GM18867 (cell line): ENCODE data around the gene WHRN.

ENCODE experiments used
- ATAC-seq: cut with Tn5 transposase; IDR thresholded peaks from one replicate; pipeline ENCODE4 v1.9.1; 2021; ENCODE audit warnings: mild to moderate bottlenecking, moderate library complexity; ENCODE audit not compliant: unreplicated experiment

WHRN gene

DNA sequence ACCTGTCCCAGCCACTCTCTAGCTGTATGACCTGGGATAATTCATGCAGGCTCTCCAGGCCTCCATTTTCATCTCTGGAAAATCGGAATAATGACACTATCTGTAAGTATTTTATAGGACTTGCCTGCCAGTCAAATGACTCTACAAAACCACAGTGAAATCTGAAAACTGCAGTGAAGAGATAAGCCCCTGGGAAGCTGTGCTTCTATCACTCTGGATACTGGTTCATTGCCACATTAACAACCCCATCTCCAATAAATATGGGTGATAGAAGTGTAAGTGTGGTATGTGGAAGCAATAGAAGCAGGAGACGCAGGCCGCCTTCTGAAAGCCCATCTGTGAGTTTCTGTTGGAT lies 31.8 kb downstream of the WHRN start:
- ATAC-seq: no peak

DNA sequence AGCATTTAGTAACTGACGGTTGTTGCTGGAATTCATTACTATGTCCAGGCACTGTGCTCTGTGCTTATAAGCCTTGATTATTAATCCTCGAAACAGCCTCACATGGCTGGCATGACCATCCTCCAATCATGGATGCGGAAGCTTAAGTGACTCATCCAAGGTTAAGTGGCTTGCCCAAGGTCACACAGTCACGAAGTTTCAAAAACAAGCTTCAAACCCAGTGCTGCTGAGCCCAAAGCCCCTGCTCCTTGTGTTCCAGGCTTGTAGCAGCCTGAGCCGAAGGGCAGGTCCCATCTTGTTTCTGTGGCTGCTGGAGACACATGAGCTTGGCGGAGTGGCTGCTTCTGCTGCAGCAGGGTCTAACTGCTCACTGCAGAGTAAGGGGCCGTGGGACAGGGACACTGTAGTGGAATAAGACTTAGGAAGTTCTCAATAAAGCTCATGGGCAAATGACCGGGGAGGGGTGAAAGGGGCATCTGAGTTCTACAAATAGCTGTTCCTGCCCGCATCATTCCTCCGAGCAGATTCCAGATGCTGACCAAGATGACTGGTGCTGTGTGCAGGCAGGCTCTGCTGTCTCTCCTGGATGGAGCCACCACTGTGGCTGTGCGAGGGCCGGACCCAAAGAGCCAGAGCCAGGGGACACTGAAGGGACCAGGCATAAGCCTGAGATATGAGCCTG lies 32.4 kb downstream of the WHRN start:
- ATAC-seq: no peak

DNA sequence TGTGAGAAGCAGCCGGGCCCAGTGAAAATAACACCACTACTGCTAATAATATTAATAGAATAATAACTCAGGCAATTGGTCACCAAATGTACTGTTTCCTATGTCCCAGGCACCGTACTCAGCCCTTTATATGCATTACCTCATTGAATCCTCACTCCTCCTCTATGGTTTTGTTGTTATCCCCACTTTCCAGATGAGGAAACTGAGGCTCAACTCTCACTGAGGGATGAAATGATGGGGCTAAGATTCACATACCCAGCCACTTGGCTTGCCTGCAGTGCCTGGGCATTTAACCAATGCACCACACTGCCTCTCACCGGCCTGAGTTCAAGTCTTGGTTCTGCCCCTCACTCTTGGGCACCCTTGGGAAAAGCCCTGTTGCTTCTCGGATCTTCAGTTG lies 34.1 kb downstream of the WHRN start:
- ATAC-seq: no peak

DNA sequence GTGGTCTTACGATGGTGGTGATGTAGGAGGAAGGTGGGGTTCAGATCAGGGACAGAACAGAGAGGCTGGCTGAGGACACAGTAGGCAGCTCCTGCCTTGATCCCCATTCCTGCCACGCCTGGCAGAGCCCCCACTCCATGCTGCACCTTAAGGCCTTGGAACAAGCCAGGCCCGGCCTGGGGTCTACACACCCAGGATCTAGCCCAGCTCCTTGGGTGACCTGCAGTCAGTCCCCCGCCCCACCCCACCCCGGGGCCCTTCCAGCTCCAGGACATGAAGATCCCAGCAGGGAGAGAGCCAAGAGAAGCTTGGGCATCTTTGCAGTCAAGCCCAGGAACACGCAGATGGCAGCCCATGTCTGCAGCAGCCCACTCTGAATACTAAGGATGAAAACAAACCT lies 34.7 kb downstream of the WHRN start:
- no peak for ATAC-seq

DNA sequence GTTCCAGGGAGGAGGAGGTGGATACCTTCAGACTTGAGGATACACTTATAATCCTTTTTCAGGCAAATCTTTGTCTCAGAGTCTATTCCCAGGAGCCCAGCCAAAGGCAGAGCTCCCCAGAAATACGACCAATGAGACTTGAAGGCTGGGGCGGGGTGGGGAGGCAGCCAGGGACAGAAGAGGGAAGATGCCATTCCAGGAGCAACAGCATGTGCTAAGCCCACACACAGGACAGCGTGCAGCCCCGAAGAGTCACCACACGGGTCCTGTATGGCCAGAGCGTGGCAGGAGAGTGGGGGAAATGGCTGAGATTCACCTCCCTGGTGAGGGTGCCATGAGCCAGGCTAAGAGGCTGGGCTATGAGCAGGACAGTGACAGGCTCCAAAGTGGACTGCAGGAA lies 35.2 kb downstream of the WHRN start:
- ATAC-seq: no peak

DNA sequence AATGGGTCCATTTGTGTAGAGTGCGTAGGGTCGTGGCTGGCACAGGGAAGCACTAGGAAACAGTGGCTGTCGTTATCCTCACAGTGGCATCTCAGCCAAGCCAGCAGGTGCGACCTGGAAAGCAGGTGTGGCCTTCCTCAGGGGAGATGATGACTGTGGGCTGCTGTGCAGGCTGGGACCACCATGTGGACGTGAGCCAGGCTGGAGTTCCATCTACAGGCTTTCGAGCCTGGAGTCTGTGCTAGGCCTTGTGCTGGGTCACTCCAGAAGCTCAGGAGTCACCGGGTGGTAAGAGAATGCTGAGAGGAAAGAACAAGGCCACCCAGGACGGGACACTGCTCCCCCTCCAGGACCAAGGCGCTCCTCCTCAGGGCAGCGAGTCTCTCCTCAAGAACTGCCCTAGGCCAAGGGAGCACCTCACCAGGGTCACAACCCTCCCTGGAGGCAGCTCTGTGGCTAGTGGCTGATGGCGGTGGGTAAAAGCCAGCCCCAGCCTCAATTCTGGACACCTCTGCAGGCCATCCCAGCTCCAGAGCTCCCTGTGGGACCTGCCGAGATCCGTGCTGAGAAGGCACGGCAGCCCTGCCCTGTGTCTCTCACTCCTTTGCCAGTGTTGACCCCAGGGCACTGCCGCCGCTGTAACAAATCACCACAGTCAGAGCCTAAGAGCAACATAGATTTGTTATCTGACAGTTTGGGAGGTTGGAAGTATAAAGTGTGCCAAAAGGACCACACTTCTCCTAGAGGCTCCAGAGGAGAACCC lies 36.0 kb downstream of the WHRN start:
- no peak for ATAC-seq

DNA sequence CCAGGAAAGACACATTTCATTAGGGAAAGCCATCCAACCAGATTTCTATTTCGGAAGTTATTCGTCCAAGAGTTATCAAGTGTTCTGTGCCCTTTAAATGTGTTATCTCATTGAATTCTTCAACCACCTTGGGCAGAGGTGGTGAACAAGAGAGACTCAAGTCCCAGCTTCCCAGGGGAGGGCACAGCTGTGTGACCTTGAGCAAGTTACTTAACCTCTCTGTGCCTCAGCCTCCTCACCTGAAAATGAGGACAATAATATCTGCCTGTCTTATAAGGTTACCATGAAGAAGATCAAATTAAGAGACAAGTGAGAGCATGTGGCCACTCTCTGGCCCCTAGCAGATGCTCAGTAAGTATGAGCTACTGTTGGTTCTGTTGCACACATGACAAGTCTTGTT lies 37.4 kb downstream of the WHRN start:
- ATAC-seq: no peak

DNA sequence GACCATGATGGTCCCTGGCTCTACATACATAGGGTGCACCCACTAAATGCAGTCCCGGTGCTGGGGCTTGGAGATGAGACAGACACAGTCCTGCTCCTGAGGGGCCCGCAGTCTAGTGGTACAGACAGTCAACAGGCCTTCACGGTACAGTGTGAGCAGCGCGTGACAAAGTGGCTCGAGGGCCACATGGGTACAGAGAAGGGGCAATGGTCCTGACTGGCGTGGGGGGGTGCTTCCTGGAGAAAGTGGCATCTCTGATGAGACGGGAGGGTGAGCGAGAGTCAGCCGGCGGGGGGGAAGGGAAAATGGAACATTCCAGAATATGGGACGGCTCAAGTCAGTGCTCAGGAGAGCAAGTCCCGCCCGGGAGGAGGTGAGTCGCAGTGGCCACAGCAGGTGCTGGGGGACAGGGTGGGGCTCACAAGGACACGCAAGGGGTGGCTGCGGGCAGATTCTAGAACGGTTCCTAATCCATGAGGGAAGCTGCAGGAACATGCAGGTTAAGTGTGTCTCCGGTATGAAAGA lies 38.0 kb downstream of the WHRN start:
- ATAC-seq: no peak

DNA sequence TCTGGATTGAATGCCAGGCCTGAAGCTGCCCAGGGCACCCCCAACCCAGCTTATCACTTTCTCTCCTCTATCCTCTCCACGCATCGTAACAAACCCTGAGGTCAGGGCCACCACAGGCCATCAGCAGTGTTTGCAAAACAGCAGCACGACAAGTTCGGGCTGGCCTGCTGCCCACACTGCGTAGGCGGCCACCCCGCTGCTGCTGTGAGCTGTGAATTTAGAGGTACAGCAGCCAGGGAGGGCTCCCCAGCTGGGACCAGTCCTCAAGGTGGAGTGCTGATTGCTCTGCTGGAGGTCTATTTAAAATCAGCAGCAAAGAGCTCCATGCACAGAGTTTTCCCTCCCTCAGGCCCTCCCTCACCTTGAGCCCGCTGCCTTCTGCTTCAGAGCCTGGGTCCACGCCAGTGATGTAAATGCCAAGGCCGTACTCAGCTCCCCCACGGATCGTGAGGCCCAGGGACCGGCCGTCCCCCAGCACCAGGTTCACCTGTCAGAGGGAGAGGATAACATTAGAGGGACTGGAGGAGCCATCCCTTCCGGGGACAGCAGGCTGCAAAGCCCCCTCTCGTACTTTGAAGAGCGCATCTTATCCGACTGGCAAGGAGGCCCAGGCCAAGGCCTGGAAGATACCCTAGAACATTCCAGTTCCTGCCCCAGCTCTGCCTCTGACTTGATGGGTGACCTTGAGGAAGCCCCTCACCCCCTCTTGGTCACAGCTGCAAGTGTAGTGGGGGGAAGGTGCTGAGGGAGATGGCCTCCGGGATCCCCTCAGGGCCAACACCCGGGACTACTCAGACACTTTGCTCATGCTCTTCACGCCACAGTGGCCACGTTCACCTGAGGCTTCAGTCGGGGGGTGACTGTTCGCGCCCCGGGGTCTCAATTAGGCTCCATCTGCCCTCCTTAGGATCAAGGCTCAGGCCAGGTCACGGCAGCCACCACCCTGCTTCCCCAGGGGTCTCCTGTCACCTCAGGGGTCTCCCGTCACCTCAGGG lies 39.1 kb downstream of the WHRN start:
- no peak for ATAC-seq

DNA sequence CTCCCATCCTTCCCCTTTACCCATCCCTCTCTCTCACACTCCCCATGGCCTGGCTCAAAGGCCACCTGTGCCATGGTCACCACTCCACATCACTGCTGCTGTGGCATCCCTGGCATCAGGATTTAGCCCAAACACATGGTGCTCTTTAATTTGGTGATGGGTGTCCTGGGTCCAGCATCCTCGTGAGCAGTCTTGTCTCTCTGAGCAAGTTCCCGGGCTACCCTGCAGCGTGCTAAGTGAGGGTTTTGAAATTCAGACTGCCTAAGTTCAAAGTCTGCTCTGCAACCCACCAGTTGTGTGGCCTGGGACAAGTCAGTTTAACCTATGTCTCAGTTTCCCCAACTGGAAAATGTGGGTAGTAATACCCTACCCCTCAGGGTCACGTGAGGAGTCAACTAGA lies 39.9 kb downstream of the WHRN start:
- no peak for ATAC-seq

DNA sequence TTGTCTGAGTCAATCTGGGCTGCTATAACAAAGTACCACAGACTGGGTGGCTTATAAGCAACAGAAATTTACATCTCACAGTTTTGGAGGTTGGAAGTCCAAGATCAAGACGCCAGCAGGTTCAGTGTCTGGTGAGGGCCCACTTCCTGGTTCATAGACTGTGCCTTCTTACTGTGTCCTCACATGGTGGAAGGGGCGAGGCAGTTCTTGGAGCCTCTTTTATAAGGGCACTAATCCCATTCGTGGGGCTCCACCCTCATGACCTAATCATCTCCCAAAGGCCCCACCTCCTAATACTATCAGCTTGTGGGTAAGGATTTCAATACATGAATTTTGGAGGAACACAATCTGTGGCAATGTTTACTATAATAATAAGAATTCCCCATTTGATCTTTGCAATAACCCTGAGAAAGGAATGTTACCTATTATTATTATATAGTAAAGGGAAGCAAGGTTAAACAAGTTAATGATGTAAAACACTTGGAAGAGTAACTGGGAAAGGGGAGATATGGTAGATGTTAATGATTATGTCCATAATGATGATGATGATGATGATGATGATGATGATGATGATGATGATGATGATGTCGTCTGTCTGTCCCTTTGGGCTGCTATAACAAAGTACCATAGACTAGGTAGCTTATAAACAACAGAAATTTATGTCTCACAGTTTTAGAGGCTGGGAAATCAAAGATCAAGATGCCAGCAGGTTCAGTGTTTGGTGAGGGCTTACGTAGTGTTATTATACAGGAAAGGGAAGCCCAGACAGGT lies 40.8 kb downstream of the WHRN start:
- ATAC-seq: no peak

DNA sequence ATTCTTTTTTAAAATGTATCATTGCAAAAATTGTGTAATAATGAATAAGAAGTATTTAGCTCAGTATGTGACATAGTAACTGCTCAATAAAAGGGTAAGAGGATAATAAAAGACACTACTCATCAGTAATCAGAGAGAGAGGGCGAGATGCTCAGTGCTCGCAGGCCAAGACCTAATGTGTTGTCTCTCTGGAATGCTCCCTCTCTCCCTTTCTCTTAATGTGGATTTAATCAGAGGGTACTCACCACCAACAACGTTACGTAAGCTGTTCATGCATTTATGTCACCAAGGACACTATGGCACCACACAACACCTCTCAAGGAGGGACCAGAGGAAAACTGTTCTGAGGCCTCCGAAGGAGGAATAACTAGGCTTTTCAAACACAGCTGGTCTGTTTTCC lies 42.5 kb downstream of the WHRN start:
- no peak for ATAC-seq

DNA sequence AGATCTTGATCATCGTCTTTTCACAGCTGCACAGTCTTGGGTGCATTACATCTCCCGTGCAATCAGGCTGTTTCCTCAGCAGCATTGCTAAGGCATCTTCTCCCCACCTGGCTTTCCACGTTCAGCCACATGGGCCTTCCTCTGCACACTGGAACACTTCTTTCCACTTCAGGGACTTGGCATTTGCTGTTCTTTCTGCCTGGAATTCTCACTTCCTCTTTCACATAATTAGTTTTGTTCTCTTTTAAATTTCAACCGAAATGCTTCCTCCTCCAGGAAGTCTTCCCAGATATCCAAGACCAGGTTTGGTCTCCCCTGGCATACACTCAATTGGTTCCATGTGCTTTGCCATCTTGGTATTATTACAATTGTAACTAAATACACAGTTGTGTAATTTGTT lies 43.8 kb downstream of the WHRN start:
- ATAC-seq: no peak

DNA sequence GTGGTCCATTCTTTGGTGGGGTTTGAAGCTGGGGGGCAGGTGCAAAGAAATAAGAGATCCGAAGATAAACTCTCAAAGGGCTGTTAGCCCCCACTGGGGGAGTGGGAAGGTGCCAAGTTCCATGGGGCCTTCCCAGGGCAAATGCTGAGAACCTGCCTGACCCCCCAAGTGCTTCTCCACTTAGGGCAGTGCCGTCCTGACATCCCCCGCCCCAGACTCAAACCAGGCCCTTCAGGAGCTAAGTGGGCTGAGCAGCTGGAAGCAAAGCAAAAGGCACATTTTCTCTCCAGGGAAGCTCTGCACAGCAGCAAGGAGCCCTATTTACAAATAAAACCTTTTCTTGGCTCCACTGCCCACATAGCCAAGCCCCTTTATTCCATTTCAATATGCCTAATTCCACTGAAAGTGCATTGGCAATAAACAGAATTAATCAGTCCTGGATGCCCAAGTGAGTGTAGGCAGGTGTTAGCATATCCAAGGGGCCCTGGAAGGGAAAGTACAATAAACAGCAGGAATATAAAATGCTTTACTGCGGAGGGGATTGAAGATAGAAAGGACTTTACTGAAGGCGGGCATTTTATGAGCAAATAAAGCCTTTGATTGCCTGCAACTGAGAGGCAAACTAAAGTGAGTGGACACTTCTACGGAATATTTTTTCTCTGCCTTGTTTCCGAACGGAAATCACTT lies 44.6 kb downstream of the WHRN start:
- ATAC-seq: no peak

DNA sequence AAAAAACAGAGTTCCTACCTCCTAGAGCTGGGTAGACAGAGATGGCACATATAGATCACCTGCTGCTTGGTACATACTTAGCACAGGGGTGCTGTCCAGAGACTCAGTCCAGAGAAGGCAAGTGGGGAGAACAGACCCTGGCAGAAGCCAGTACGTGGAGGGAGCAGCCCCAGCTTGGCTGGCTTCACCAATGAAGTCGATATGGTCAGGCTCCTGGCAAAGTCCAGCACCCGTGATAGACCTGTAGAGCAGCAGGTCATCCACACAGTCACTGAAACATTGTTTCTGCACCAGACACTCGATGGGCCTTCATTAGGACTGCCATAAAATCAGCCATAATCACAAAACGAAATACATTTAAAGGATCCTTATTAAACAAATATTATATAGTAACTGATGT lies 45.8 kb downstream of the WHRN start:
- no peak for ATAC-seq

DNA sequence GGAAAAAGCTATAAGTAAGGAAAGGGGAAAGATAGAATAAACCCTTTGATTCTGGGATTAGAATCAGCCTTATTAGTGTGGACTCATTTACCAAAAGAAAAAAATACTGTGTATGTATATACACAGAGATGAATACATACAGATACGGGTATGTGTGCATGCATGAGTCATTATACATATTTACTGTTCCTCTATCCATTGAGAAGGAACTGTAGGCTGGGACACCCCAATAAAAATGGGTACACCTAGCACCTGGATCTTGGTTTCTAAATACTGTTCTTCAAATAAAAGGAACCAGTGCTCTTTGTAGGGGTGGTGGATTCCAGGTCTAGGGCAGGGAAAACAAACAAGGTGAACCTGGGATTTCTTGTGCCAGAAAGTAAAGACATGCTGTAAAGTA lies 48.3 kb downstream of the WHRN start:
- ATAC-seq: no peak

DNA sequence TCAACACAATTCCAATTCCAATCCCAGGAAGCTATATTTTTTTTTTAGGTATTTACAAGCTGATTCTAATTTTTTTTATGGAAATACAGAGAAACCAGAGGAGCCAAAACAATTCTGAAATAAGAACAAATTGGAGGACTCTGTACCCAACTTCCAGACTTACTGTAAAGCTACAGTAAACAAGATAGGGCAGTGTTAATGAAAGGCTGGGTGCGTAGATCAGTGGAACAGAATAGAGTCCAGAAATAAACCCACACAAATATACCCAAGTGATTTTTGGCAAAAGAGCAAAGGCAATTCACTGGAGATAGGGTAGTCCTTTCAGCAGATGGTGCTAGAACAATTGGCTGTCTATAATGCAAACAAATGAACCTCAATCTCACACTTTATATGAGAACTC lies 50.6 kb downstream of the WHRN start:
- ATAC-seq: no peak

DNA sequence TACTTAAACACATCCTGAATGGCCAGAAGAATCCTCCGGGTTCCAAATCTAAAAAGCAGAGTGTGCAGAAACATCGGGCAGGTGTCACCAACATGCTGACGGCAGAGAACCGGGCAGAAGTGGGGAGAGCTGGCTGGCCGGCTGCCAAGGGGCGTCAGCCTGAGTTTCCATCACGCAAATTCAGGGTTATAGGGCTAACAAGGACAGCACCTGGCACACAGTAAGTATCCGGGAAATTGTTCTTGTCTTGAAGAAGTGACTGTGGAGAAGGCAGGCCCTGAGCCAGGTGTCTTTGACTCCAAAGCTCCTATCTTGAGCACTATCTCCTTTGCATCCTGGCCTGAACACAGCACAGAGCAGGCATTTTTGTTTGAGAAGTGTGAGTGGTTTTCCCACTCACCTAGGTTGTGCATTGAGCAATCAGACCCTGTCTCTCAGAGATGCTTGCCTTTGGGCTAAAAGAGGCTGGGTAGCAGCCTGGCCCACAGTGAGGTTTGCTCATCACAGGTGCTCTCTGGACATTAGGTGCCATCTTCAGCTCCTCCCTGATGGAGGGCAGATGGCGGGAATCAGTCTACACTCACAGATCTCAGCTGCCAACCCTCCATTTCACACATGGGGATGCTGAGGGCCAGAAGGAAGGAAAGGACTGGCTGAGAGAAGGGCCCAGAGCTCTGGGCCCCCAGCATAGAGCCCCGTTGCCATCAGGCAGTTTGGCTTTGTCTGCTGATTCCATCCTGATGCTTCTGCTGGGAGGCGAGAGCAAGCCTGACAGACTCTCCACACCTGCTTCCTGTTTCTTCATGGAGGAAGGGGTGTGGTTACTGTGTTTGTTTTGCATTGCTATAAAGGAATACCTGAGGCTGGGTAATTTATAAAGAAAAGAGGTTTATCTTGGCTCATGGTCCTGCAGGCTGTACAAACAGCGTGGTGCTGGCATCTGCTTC lies 52.8 kb downstream of the WHRN start:
- no peak for ATAC-seq

DNA sequence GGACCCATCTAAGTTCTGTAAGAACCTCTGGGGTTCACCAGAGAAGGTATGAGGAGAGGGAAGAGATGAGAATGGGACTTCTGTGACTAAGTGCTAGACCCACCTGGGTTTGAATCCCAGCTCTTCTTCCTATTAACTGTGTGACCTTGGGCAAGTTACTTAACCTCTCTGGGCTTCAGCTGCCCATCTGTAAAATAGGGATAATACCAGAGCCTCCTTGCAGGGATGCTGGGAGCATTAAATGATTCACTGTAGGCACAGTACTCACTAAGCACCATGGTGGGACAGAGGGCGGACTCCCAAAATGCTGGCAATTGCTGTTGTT lies 53.6 kb downstream of the WHRN start:
- no peak for ATAC-seq
